Spleen (tissue), 11 donors: ENCODE results near the gene PSD2. TPM values are rescaled to one million over a fixed set of nuclear protein-coding genes. Genes with fewer than 3 reads are reported as not detected.

Experiments
- DNase-seq: peaks from one replicate; pipeline ENCODE4 v3.0.0-alpha.2; 2020
- H3K27ac ChIP-seq, 8 donors: fragments of 200-600 bp; sonication (generic) in 7 of 8; 1 replicate in 4 of 8; 2 replicates in 4 of 8; pipeline versions ENCODE4 v1.5.0 to v1.8.0; 2016 to 2021; ENCODE audit warnings: inconsistent platforms in 4 of 8, mild to moderate bottlenecking in 4 of 8, moderate library complexity in 1 of 8
- H3K27me3 ChIP-seq, 7 donors: fragments of 200-600 bp; sonication (generic) in 6 of 7; replicated peaks in 1 of 7; 1 replicate in 4 of 7; 2 replicates in 3 of 7; pipeline versions ENCODE4 v1.5.0 to v1.8.0; 2016 to 2021; ENCODE audit warnings: inconsistent platforms in 3 of 7, mild to moderate bottlenecking in 1 of 7
- H3K36me3 ChIP-seq, 6 donors: fragments of 200-600 bp; sonication (generic) in 5 of 6; 1 replicate in 4 of 6; 2 replicates in 2 of 6; pipeline versions ENCODE4 v1.5.0 to v1.8.0; 2016 to 2021; ENCODE audit warnings: inconsistent platforms in 2 of 6
- H3K4me1 ChIP-seq, 6 donors: fragments of 200-600 bp; sonication (generic) in 5 of 6; 1 replicate in 3 of 6; 2 replicates in 3 of 6; pipeline versions ENCODE4 v1.5.0 to v1.8.0; 2016 to 2021; ENCODE audit warnings: inconsistent platforms in 3 of 6
- H3K4me3 ChIP-seq, 8 donors: fragments of 200-600 bp; sonication (generic) in 7 of 8; 1 replicate in 4 of 8; 2 replicates in 4 of 8; pipeline versions ENCODE4 v1.5.0 to v1.8.0; 2016 to 2021; ENCODE audit warnings: inconsistent platforms in 4 of 8, mild to moderate bottlenecking in 4 of 8, moderate library complexity in 2 of 8
- H3K9me3 ChIP-seq, 8 donors: fragments of 200-600 bp; sonication (generic) in 7 of 8; 1 replicate in 4 of 8; 2 replicates in 4 of 8; pipeline versions ENCODE4 v1.5.0 to v1.8.0; 2016 to 2021; ENCODE audit warnings: inconsistent platforms in 4 of 8
- CTCF ChIP-seq, 11 experiments: fragments of 200-600 bp in 7 of 11; fragments of 450-650 bp in 4 of 11; sonication (generic) in 4 of 11; IDR thresholded peaks in 8 of 11; conservative IDR thresholded peaks in 3 of 11; 1 replicate in 7 of 11; 2 replicates in 4 of 11; pipeline versions ENCODE4 v1.4.0 to v1.8.0; 2016 to 2021; ENCODE audit warnings: antibody characterized with exemption in 11 of 11, inconsistent platforms in 4 of 11, mild to moderate bottlenecking in 1 of 11
- POLR2A ChIP-seq, 3 donors: fragments of 450-650 bp; IDR thresholded peaks; one replicate each; pipeline ENCODE4 v1.5.1; 2017; ENCODE audit warnings: antibody characterized with exemption in 3 of 3, mild to moderate bottlenecking in 1 of 3
- POLR2AphosphoS5 ChIP-seq, 3 donors: sonication (generic); formaldehyde crosslinking; IDR thresholded peaks; one replicate each; pipeline ENCODE4 v1.5.1; 2017; ENCODE audit warnings: antibody characterized with exemption in 3 of 3
- WGBS, 5 donors: extraction: QIAGEN DNeasy Blood & Tissue Kit in 3 of 5; methylation state at CpG; one replicate each; pipeline versions ENCODE4 v1.1.5 to v1.1.7; 2013 to 2018; 5-methylcytosine and 5-hydroxymethylcytosine counted together
- intact Hi-C: fragments of 100-400 bp; cut with DNase I; formaldehyde crosslinking; loops from one replicate; pipeline ENCODE4 v1.15.0; 2023; ENCODE audit warnings: low total_unique reads
- polyA plus RNA-seq, 3 donors: library from polyadenylated mRNA; stranded (reverse); fragments of 200-250 nt; gene quantifications; one replicate each; pipeline ENCODE4 v1.2.1, GENCODE V29; 2013
- total RNA-seq, 7 donors: library from RNA; depleted of rRNA in 3 of 7; stranded (reverse); fragments of >200 nt in 3 of 7; fragmentation: NEBNext Ultra II Directional in 4 of 7; extraction: Animal tissue kit (Norgen Biotek cat#: 25700) in 4 of 7; gene quantifications; one replicate each; pipeline versions ENCODE4 v1.1.0 to v1.2.1, GENCODE V29; 2016 to 2021
- donor health status: healthy with polysubstance abuse.
- donor health status: DM: no; HTN: no; CAD: no; lungs with moderate emphysema.
- donor health status: DM: no; HTN: no; CAD: no.
- donor health status: Bipolar disorder and iron deficiency.
- donor health status: healthy.
- donor health status: DM: no; HTN: no; CAD: no.
- donor health status: DM: yes; HTN: yes; CAD: no.

PSD2 gene
- total and polyA plus RNA-seq, 10 donors: 0.03 to 0.42 (median 0.21) TPM; not detected in 1

DNA sequence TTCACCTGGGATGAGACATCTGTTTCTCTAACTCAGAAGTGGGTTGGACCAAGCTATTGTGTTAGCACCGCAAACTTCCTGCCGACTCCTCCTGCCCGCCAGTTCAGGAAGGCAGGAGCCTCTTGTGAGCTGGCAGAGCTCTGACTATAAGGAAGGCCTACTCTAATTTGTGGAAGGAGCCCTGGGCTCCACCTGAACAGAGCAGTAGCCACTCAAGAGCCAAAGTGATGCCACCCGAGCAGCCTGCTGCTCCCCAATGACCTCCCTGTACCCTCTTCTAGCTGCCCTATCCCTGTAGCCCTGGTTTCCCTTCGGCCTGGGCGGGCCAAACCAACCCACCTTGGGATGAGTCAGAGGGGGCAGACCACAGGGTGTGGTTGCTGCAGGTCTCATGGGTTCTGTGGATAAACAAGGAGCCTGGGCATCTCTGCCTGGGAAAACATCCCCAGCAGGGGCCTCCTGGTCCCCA, 81.6 kb downstream of the PSD2 start:
- Histone ChIP-seq H3K36me3 (peaks cover 0 to 4% (median 0%) of the 10 kb centered on the region in 6 donors), H3K27ac (no peak overlapping the region), H3K4me1 (no peaks in the 10 kb centered on the region), H3K9me3 (peaks cover 0 to 6% (median 0%) of the 10 kb centered on the region in 8 donors), H3K4me3 (no peak overlapping the region), H3K27me3 (peaks cover 0 to 8% (median 0%) of the 10 kb centered on the region in 7 donors)
- DNase-seq: no peak
- TF ChIP-seq POLR2AphosphoS5 (IDR thresholded peaks at IDR 0.05) (no peak), POLR2A (IDR thresholded peaks at IDR 0.05) (no peak), CTCF (IDR thresholded peaks at IDR 0.05 in 8 of 11, conservative IDR thresholded peaks at IDR 0.05 in 3 of 11) (no peak)
- intact Hi-C loops: no loop called here
- 54 to 66% (median 58%) methylated on average over 6 of the region's 6 CpGs for WGBS, 5 donors

- DNase-seq: peak; percentile 51
- Histone ChIP-seq H3K27me3 (peaks cover 0 to 8% (median 0%) of the 10 kb centered on the region in 7 donors), H3K27ac (no peak overlapping the region), H3K4me1 (no peaks in the 10 kb centered on the region), H3K36me3 (peaks cover 0 to 4% (median 0%) of the 10 kb centered on the region in 6 donors), H3K9me3 (peaks cover 0 to 6% (median 0%) of the 10 kb centered on the region in 8 donors), H3K4me3 (no peak overlapping the region)
- TF ChIP-seq CTCF (IDR thresholded peaks at IDR 0.05 in 8 of 11, conservative IDR thresholded peaks at IDR 0.05 in 3 of 11) (no peak), POLR2AphosphoS5 (IDR thresholded peaks at IDR 0.05) (no peak), POLR2A (IDR thresholded peaks at IDR 0.05) (no peak)
- WGBS, 5 donors: 89 to 96% (median 94%) methylated on average over 3 of the region's 3 CpGs
- intact Hi-C loops: no loop called here
Measured at GRCh38 chr5:139878093-139878492, 82.5 kb downstream of the PSD2 start.

GRCh38 chr5:139880416-139881142, 85.0 kb downstream of the PSD2 start:
- Histone ChIP-seq H3K27me3 (no peaks in the 10 kb centered on the region), H3K4me3 (peak overlapping the region in 1 of 8 donors; percentile 18), H3K27ac (no peak overlapping the region), H3K9me3 (peaks cover 0 to 6% (median 0%) of the 10 kb centered on the region in 8 donors), H3K36me3 (peaks cover 0 to 4% (median 0%) of the 10 kb centered on the region in 6 donors), H3K4me1 (peaks cover 0 to 5% (median 0%) of the 10 kb centered on the region in 6 donors)
- peak; percentile 53 for DNase-seq
- WGBS, 5 donors: 76 to 85% (median 82%) methylated on average over 7 to 18 of the region's 18 CpGs
- TF ChIP-seq POLR2AphosphoS5 (IDR thresholded peaks at IDR 0.05) (no peak), POLR2A (IDR thresholded peaks at IDR 0.05) (no peak), CTCF (IDR thresholded peaks at IDR 0.05 in 8 of 11, conservative IDR thresholded peaks at IDR 0.05 in 3 of 11) (no peak)
- intact Hi-C loops: no loop called here

GRCh38 chr5:139881143-139881733, 85.6 kb downstream of the PSD2 start:
- Histone ChIP-seq H3K36me3 (peaks cover 0 to 4% (median 0%) of the 10 kb centered on the region in 6 donors), H3K4me1 (peaks cover 0 to 5% (median 0%) of the 10 kb centered on the region in 6 donors), H3K27me3 (no peaks in the 10 kb centered on the region), H3K27ac (no peak overlapping the region), H3K4me3 (peak overlapping the region in 1 of 8 donors; percentile 18), H3K9me3 (peaks cover 0 to under 1% (median 0%) of the 10 kb centered on the region in 8 donors)
- intact Hi-C loops: no loop called here
- WGBS, 5 donors: 76 to 89% (median 79%) methylated on average over 4 to 5 of the region's 5 CpGs
- TF ChIP-seq POLR2A (IDR thresholded peaks at IDR 0.05) (no peak), POLR2AphosphoS5 (IDR thresholded peaks at IDR 0.05) (peak in 1 of 3 donors; percentile 20), CTCF (IDR thresholded peaks at IDR 0.05 in 8 of 11, conservative IDR thresholded peaks at IDR 0.05 in 3 of 11) (no peak)
- DNase-seq: peak; percentile 47
